Choroid plexus epithelial cell (primary cell): Measurements from ENCODE around the gene MEAF6.
"Not testable (repeated sequence)": the region's sequence is repeated elsewhere in the genome, so short reads cannot be mapped to it uniquely, and the experiment has no call there.

Experiments used
- DNase-seq: peaks from one replicate; pipeline ENCODE4 v3.0.0-alpha.2; 2010; ENCODE audit warnings: low read depth
- H3K4me3 ChIP-seq: 2 replicates; pipeline ENCODE4 v1.5.1; 2011; ENCODE audit warnings: low read depth, mild to moderate bottlenecking, control low read depth, low read length, moderate library complexity
- CTCF ChIP-seq: conservative IDR thresholded peaks from 2 replicates; pipeline ENCODE4 v1.5.1; 2011; ENCODE audit warnings: low read depth, mild to moderate bottlenecking, control low read depth, inconsistent platforms, low read length, moderate library complexity

The MEAF6 gene

DNA sequence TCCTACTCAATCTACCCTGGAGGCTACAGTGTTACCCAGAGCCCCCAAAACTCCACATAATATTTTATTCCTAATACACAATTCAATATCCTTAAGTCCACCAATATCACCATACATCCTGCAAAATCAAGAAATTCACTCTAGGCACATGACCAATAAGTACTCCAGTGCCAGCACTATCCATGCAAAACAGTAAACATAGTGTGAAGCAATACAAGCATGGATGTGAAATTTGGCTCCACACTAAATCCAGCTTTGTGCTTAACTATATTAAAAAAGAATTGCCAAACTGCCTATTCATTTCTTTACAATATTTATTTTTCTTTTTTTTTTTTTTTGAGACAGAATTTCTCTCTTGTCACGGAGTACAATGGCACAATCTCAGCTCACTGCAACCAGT, 3.0 kb upstream of the MEAF6 start:
- DNase-seq: no peak
- no peak for TF ChIP-seq CTCF
- no peak overlapping the region for H3K4me3 ChIP-seq

- H3K4me3 ChIP-seq: peak overlapping the region; percentile 84
- no peak for DNase-seq
- no peak for TF ChIP-seq CTCF
These were observed 844 bp upstream of the MEAF6 start for GRCh38 chr1:37515185-37516034.

DNA sequence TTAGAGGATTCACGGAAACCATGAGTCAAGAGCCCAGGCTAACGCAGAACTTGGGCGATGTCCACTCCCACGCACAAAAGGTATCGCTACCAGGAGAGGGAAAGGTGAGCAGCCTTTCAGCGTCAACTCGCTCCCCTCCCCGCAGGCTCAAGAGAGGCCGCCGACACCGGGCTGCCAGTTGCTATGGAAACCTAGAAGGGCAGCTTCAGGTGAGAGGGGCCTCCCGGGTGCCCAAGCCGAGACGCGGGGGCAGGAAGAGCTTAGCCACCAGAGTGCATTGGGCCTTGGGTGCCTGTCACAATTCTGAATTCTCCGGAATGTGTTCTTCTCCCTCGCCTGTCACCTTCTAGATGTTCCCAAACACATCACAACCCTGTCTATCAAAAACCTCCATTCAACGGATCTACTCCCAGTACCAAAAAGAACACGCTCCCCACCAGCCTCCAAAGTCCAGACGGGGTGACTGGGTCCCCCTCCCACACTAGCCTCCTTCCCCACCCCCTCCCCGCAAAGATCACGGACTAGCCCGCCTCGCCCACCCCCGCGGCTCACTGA, 694 bp downstream of the MEAF6 start:
- H3K4me3 ChIP-seq: peak overlapping the region; percentile 84
- peak; percentile 16 for DNase-seq
- no peak for TF ChIP-seq CTCF

- TF ChIP-seq CTCF: peak; percentile 52
- H3K4me3 ChIP-seq: no peak overlapping the region
- peak; percentile 59 for DNase-seq
These were observed 5.4 kb downstream of the MEAF6 start for GRCh38 chr1:37509181-37509580.

- no peak overlapping the region for H3K4me3 ChIP-seq
- no peak for TF ChIP-seq CTCF
- no peak for DNase-seq
These were observed 7.8 kb downstream of the MEAF6 start for GRCh38 chr1:37506740-37507139.

DNA sequence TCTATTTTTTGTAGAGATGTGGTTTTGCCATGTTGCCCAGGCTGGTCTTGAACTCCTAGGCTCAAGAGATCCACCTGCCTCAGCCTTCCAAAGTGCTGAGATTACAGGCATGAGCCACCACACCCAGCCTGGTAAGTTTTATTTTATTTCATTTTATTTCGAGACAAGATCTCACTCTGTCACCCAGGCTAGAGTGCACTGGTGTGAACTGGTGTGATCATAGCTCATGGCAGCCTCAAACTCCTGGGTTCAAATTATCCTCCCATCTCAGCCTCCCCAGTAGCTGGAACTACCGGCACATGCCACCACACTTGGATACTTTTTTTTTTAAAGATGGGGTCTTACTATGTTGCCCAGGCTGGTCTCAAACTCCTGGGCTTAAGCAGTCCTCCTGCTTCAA, 11.8 kb downstream of the MEAF6 start:
- H3K4me3 ChIP-seq, DNase-seq: not testable (repeated sequence)

DNA sequence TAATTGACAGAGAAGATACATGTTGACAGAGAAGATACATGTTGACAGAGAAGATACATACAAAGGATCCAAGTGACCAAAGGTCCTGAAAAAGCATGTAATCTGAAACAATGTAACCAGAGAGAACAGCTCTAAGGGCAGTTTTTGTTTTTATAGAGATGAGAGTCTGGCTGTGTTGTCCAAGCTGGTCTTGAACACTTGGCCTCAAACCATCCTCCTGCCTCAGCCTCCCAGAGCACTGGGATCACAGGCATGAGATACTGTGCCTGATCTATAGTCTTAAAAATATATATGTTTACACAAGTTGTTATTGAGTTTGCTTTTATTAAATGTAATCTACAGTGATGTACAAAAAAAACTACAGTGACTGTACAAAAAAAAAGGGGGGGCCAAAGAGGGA, 12.5 kb downstream of the MEAF6 start:
- no peak for TF ChIP-seq CTCF
- DNase-seq: no peak
- H3K4me3 ChIP-seq: no peak overlapping the region
